ENCODE measurements around the gene HK1. TPM values are rescaled to one million over a fixed set of nuclear protein-coding genes. Genes with fewer than 3 reads are reported as not detected.

HK1 gene
- total RNA-seq, 4 donors from 2014 or later: 130 to 189 (median 142) TPM

DNA sequence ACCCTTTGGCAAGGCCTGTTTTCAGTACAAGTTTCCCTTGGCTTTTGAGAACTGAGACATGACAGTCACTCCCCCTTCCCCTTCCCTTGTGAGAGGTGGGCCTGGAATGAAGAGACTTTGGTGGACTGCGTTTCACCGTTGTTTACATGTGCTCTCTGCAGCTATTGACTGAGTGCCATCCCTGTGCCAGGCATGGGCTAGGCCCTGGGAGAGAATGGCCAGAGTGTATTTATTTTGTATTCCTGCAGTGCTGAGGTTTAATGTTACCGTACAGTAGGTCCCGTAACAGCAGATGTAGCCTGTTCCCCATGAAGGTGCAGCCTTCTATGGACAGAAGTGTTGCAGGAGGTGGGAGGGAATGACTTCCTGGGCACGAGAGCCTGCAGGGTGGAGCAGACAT lies 88.4 kb downstream of the HK1 start:
- peak overlapping the region in 2 of 4 donors; percentile 0 to 40 for H3K27ac ChIP-seq
- no peak overlapping the region for H3K4me3 ChIP-seq
- intact Hi-C loops (cut with DNase I): no loop called here
- no peaks in the 10 kb centered on the region for H3K27me3 ChIP-seq
- TF ChIP-seq, protein P1, sequence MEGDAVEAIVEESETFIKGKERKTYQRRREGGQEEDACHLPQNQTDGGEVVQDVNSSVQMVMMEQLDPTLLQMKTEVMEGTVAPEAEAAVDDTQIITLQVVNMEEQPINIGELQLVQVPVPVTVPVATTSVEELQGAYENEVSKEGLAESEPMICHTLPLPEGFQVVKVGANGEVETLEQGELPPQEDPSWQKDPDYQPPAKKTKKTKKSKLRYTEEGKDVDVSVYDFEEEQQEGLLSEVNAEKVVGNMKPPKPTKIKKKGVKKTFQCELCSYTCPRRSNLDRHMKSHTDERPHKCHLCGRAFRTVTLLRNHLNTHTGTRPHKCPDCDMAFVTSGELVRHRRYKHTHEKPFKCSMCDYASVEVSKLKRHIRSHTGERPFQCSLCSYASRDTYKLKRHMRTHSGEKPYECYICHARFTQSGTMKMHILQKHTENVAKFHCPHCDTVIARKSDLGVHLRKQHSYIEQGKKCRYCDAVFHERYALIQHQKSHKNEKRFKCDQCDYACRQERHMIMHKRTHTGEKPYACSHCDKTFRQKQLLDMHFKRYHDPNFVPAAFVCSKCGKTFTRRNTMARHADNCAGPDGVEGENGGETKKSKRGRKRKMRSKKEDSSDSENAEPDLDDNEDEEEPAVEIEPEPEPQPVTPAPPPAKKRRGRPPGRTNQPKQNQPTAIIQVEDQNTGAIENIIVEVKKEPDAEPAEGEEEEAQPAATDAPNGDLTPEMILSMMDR (IDR thresholded peaks at IDR 0.05): no peak
- TF ChIP-seq POLR2A (IDR thresholded peaks at IDR 0.05): no peak
- H3K9me3 ChIP-seq: no peaks in the 10 kb centered on the region
- peaks cover 43 to 90% (median 61%) of the 10 kb centered on the region in 3 donors for H3K36me3 ChIP-seq
- no peak for DNase-seq
- 92 to 100% methylated on average over 2 to 4 of the region's 5 CpGs for WGBS, 2 donors
- peaks cover 18 to 47% (median 21%) of the 10 kb centered on the region in 3 donors for H3K4me1 ChIP-seq

DNA sequence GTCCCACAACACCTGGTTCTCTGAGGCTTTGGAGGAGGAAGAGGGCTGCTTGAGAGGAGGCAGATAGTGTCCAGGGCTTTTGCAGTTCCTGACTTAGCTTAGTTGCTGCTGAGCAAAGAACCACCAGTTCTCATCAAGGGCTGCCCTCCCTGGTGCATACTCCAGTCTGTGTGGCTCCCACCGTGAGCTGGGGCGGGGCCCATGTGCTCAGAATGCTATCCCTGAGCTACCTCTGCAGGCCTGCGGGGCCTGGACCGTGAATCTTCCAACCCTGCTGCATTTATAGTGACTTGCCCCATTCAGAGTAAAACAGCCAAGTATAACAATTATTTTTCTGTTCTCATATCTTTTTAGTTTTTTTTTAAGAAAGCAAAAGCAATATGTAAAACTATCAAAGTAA lies 89.2 kb downstream of the HK1 start:
- DNase-seq: no peak
- intact Hi-C loops (cut with DNase I): no loop called here

DNA sequence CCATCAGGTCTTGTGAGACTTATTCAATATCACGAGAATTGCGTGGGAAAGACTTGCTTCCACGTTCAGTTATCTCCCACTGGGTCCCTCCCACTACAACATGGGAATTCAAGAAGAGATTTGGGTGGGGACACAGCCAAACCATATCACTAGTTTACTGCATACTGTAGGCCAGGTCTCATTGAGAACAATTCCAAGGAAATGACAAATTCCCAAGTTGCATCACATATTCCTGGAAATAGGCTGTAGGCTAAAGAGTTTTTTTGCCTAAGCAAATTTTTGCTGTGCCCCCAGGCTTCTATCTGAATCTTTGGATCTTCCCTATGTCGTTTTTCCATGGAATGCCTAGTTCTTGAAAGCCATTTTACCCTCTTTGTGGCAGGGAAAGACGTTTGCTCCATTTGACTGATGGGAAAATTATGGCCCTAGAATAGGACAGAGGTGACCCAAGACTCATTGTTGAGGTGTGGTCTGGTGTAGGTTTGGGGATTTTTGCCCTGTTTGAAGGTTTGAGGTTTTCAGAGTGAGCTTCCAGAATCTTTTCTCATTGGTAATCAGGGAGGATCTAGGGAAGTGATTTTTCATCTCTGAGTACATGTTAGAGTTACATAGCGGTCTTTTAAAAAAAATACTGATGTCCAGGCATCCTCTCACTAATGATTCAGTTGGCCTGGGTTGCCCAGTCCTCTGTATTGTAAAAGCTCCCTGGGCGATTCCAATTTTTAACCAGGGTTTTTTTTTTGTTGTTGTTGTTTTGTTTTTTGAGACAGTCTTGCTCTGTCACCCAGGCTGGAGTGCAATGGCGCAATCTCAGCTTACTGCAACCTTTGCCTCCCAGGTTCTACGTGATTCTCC lies 94.1 kb downstream of the HK1 start:
- H3K4me1 ChIP-seq: peaks cover 32 to 61% (median 35%) of the 10 kb centered on the region in 3 donors

More for the DNA sequence above, 89.2 kb downstream of the HK1 start:
- peaks cover 43 to 93% (median 61%) of the 10 kb centered on the region in 3 donors for H3K36me3 ChIP-seq
- H3K27ac ChIP-seq: peak overlapping the region in 3 of 4 donors; percentile 0 to 49 (median 40)
- no peaks in the 10 kb centered on the region for H3K27me3 ChIP-seq
- H3K4me1 ChIP-seq: peaks cover 11 to 45% (median 22%) of the 10 kb centered on the region in 3 donors
- H3K4me3 ChIP-seq: no peak overlapping the region
- TF ChIP-seq, protein P1 (IDR thresholded peaks at IDR 0.05): no peak
- no peak for TF ChIP-seq POLR2A (IDR thresholded peaks at IDR 0.05)
- H3K9me3 ChIP-seq: no peaks in the 10 kb centered on the region
- whole genome bisulfite sequencing, 2 donors: 72 to 78% methylated on average over 4 of the region's 4 CpGs

DNA sequence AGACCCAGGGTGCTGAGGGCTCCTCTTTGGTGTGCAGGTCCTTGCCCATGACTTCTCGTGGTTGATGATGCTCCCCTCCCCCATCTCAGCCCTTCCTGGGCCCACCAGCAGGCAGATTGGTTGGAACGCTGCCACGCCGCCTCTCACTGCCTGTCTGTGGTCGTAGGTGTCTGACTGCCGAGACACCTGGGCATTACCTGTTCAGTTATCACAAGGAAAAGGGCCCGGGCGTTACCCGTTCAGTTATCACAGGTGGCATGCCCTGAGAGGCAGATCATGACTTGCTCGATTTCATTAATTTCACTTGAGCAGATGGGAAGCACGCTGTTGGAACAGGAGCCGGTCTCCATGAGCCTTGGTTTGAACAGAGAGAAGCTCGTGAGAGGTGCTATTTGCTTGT lies 95.9 kb downstream of the HK1 start:
- DNase-seq: no peak
- H3K4me1 ChIP-seq: peaks cover 39 to 66% (median 40%) of the 10 kb centered on the region in 3 donors
- peaks cover 17 to 81% (median 20%) of the 10 kb centered on the region in 3 donors for H3K36me3 ChIP-seq
- no peaks in the 10 kb centered on the region for H3K27me3 ChIP-seq
- 59 to 82% methylated on average over 5 to 9 of the region's 13 CpGs for WGBS, 2 donors
- intact Hi-C loops (cut with DNase I): no loop called here
- H3K9me3 ChIP-seq: no peaks in the 10 kb centered on the region
- no peak overlapping the region for H3K4me3 ChIP-seq
- TF ChIP-seq, protein P1 (IDR thresholded peaks at IDR 0.05): no peak
- no peak for TF ChIP-seq POLR2A (IDR thresholded peaks at IDR 0.05)
- H3K27ac ChIP-seq: peak overlapping the region; percentile 78 to 91 (median 89)

More for the DNA sequence above, 94.1 kb downstream of the HK1 start:
- Histone ChIP-seq H3K4me3 (no peak overlapping the region), H3K9me3 (no peaks in the 10 kb centered on the region), H3K27me3 (no peaks in the 10 kb centered on the region), H3K36me3 (peaks cover 31 to 82% (median 34%) of the 10 kb centered on the region in 3 donors), H3K27ac (peak overlapping the region; percentile 62 to 91 (median 84))
- DNase-seq: no peak
- intact Hi-C loops (cut with DNase I): no loop called here
- WGBS, 2 donors: 67 to 78% methylated on average over 9 of the region's 9 CpGs
- TF ChIP-seq, protein P1 (IDR thresholded peaks at IDR 0.05): no peak
- TF ChIP-seq POLR2A (IDR thresholded peaks at IDR 0.05): no peak

DNA sequence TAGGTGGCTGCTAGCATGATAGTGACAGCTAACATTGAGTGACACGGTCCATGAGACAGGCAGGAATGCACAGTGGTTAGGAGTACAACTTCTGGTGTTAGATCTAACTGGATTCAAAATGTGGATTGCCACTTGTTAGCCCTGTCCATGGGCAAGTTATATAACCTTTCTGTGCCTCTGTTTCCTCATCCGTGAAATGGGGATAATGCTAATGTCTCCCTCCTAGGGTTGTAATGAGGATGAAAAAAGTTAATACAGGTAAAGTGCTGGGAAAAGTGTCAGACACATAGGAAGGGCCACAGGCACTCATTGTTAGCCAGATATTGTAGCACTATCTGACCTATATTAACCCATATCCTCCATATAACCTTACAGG lies 96.6 kb downstream of the HK1 start:
- no peak for DNase-seq
- Histone ChIP-seq H3K9me3 (no peaks in the 10 kb centered on the region), H3K36me3 (peaks cover 14 to 81% (median 20%) of the 10 kb centered on the region in 3 donors), H3K27me3 (no peaks in the 10 kb centered on the region), H3K4me3 (peak overlapping the region in 1 of 4 donors; percentile 47), H3K27ac (peak overlapping the region; percentile 78 to 91 (median 89)), H3K4me1 (peaks cover 39 to 66% (median 40%) of the 10 kb centered on the region in 3 donors)
- WGBS, 2 donors: 55 to 90% methylated on average over 2 of the region's 2 CpGs
- intact Hi-C loops (cut with DNase I): no loop called here
- no peak for TF ChIP-seq POLR2A (IDR thresholded peaks at IDR 0.05)
- TF ChIP-seq, protein P1 (IDR thresholded peaks at IDR 0.05): no peak
